ENCODE measurements around the gene CNNM4.
A peak's percentile ranks its signal among the peaks of the same experiment; 100 is the strongest.

The CNNM4 gene

DNA sequence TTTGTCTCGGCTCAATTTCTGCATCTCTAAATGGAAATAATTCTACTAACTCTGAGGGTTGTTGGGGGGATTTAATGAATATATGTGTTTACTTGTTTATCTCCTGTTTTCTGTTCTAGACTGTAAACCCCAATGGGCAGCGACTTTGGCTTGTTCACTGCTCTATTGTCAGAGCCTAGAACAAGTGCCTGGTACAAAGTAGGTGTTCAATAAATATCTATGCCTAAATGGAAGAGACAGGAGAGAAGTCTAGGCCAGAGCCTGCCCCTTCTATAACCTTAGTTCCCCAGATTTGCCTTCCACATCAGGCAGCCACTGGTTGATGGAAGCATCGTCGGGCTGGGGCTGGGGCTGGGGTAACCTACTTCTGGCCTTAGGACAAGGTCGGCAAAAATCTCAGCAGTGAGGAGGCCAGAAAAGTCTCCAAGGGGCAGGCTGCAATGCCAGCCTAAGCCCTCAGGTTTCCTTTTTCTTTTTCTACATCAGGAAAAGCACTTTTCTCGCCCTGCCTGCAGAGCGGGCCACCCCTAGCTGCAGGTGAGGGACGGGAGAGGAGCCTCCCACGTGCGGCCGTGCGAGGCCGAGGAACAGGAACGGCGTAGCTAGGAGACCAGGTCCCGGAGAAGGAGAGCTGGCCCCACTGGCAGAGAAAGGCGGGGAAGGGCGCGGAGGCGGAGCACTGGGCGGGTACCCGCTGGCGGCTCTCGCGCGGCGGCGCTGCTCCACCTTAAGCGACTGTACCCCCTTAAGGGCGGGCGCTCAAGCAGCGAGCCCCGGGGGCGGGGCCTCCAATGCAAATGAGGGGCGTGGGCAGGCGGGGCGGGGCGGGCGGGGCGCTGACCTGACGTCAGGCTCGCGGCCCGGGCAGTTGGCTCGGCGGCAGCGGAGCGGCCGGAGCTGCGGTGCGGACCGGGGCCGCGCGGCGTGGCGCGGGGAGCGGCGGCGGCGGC lies at the start of gene CNNM4:
CNNM4 (plus strand) TSS at position 867 of the 950 bp plus-strand sequence. CDS start 98 bp downstream, outside the sequence.
- DNase-seq (ENCODE audit: low spot score) = peak; percentile 94

DNA sequence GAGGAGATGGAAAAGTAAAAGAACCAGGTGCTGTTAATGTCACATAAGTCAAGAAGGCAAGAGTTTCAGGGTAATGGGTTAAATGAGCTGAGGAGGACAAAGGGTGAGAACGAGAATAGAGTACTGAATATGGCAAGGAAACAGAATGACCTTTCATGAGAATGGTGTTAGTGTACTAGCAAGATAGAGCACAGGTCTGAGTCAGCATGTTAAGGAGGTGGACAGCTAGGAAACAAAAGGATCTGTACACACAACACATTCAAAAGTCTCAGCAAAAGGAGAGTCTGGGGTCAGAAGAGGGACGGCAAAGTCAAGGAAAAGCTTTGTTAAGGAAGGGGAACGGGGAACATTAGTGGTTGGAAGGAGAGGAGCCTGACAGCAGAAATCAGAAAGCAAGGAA lies 49.7 kb upstream of the CNNM4 start:
- DNase-seq (ENCODE audit: low spot score) = no peak

DNA sequence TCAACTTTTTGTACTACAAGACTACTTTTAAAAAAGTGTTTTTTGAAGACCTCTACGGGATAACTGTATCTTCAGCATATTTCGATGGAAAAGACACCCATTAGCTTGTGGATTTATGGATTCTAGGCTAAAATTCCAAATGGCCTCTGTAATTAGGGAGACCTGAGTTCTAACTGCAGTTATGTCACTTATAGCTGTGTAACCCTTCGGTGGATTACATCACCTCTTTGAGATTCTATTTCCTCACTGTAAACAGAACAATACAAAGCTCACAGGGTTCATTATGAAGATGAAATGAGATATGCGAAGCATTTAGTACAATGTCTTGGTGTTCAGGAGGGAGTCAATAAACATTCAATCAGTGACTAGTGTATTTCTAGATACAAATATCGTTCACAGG lies 45.0 kb upstream of the CNNM4 start:
- DNase-seq (ENCODE audit: low spot score) = no peak

DNA sequence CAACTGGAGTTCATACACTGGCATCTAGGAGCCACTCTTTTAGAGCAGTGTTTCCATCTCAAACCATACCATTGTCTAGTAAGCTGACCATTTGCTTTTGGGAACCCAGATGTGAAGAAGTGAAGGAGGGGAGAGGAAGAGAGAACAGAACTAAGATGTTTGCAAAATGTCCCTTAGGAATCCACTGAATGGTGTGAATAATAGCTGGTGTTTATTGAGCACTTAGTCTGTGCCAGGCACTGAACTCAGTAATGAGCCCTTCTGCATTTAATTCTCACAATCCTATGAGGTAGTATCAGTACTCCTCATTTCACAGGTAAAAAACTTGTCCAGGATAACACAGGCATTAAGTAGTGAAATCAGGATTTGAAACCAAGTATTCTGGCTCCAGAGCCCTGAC lies 44.3 kb upstream of the CNNM4 start:
- no peak for DNase-seq (ENCODE audit: low spot score)

DNA sequence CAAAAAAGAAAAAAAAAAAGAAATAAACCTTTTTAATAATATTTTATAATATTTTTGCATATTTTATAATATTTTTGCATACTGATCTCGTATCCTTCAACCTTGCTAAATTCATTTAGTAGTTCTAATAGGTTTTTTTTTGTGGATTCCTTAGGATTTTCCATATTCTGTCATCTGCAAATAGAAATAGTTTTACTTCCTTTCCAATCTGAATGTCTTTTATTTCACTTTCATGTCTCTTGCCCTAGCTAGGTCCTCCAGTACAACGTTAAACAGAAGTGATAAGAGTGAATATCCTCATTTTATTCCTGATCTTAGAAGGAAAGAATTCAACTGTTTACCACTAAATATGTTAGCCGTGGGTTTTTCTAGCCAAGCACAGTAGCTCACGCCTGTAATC lies 34.6 kb upstream of the CNNM4 start:
- DNase-seq (ENCODE audit: low spot score) = no peak

DNA sequence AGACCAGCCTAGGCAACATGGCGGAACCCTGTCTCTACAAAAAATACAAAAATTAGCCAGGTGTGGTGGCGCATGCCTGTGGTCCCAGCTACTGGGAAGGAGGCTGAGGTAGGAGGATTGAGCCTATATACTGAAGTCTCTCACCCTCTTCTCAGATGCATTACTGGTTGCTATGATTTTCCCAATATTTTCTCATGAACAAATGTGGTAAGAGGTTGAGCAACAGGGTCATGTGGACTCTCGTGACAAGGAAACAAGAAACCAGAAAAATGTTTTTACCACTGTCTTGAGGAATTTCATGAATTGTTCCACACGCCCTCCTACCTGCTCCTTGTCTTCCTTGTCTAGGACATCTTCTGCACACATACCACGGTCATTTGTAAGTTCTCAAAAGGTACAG lies 33.3 kb upstream of the CNNM4 start:
- no peak for DNase-seq (ENCODE audit: low spot score)

DNA sequence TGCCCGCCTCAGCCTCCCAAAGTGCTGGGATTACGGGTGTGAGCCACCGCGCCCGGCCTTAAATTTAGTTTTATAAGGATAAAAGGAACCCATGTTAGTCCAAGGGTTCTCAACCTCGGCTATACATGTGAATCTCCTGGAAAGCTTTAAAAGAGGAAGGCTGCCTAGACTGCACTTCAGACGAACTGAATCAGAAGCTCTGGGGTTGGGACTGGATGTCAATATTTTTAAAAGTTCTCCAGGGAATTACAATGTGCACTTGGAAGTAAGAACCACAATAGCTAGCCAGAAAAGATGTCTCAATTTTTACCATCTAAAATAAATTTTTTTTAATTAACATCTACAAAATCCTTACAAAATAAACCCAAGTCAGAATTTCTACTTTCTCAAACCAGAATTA lies 31.0 kb upstream of the CNNM4 start:
- no peak for DNase-seq (ENCODE audit: low spot score)

DNA sequence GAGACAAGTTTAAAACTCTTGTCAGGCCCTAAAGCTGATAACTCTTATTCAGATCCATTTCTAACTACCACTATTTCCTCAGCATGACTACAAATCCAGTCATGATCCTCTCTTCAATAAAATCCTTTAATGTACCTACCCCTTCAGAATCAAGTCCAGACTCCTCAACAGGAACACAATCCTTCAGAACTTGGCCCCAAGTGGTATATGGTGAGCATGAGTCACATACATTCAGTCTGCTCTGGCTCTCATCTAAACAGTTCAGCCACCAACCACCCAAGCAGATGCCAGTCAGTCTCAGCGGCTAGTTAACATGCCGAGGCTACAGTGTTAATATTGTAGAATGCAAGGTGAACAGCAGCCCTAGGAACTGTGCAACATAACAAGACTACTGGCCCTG lies 30.5 kb upstream of the CNNM4 start:
- DNase-seq (ENCODE audit: low spot score) = no peak

DNA sequence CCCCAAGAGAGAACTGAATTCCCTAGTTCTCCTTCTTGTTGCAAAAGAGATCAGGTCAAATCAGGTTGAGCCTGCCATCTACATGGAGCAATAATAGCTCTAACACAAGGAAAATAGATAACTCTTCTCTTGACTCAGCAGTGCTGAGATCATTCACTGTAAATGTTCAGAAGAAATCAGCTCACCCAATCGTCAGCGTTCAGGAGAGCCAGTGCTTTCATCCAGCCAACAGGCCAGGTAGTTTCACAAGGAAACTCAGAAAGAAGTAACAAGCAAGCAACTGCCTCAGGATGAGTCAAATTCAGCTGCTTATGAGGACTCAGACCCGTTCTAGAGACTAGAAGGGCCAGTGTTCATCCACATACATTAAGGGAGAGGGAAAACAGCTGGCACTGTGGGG lies 26.8 kb upstream of the CNNM4 start:
- DNase-seq (ENCODE audit: low spot score) = no peak

DNA sequence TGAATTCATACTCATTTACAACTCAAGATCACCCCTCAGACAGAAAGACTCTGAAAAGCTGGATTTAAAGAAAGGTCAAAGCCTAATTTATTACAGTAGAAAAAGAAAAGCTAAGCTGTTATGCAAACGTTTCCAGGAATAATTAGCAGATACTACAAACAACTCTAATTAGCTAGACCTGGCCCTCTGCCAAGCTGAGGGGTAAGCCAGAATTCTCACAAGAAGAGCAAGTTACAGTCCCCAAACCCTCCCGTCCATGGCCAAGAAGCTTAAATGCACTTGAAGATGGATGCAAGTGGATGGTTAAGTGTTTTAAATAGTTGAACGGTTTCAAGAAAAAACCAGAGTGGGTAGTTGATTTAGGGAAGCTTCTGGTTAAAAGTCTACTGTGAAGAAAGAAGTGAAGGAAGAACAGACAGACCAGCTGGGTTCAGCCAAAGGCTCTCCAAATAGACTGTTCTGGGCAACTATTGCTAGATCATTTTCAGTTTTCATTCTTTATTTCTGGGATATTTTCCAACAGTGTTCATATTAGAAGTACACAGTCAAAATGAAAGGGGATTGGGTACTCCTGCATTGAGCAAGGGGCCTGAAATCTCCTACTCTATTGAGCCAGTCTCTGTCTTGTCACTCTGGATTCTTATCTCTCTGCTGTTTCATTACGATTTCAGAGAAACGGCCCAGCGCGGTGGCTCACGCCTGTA lies 25.7 kb upstream of the CNNM4 start:
- no peak for DNase-seq (ENCODE audit: low spot score)

DNA sequence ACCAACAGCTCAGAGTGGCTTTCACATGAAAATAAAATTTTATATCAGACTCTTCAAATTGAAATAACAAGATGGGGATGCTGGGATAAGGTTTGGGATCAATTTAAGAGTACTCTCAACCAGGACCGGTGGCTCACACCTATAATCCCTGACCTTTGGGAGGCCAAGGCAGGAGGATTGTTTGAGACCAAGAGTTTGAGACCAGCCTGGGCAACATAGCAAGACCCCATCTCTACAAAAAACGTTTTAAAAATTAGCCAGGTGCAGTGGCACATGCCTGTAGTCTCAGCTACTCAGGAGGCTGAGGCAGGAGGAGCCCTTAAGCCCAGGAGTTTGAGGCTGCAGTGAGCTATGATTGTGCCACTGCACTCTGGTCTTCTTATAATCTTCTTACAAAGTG lies 23.5 kb upstream of the CNNM4 start:
- DNase-seq (ENCODE audit: low spot score) = no peak

DNA sequence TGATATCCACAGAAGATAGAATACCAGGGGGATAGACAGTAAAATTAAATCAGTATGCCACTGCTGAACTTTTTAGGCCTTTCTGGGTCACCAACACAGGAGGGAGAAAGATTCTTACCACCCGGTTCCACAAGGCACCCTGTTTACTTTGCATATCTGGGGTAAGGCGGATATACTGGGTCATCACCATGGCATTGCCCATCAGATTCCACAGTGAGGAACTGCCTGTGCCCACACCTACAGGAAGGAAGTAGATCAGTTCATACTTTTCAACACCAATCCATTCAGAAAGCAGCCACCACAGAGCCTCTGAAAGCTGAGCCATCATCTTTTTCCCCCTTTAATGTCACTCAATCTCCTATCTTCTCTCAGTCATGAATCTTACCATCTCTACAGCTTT lies 22.9 kb upstream of the CNNM4 start:
- DNase-seq (ENCODE audit: low spot score) = no peak

DNA sequence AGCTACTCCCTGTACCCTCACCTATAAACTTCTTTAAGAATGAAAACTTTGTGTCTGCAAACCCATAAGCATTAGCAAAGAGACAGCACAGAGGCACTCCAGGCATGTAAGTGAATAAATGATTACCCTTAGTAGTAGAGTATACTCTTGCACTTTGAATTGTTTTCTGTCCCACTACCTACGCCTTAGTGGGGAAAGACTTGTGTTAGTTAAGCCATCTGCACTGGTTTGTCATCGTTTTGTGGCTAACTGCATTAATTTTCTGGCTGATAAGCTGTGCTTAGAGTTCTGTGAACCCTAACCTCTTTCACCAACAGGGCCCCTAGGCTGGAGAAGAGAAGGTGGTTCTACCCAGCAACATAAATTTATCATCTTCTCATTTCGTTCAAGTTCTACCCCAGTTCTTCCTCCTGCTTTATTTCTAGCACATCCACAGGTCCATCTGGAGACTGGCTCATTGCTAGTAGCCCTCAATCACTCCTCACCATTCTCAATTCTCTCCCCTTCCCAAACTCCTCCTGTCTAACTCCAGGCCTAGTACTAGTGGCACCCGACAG lies 21.5 kb upstream of the CNNM4 start:
- DNase-seq (ENCODE audit: low spot score) = no peak

DNA sequence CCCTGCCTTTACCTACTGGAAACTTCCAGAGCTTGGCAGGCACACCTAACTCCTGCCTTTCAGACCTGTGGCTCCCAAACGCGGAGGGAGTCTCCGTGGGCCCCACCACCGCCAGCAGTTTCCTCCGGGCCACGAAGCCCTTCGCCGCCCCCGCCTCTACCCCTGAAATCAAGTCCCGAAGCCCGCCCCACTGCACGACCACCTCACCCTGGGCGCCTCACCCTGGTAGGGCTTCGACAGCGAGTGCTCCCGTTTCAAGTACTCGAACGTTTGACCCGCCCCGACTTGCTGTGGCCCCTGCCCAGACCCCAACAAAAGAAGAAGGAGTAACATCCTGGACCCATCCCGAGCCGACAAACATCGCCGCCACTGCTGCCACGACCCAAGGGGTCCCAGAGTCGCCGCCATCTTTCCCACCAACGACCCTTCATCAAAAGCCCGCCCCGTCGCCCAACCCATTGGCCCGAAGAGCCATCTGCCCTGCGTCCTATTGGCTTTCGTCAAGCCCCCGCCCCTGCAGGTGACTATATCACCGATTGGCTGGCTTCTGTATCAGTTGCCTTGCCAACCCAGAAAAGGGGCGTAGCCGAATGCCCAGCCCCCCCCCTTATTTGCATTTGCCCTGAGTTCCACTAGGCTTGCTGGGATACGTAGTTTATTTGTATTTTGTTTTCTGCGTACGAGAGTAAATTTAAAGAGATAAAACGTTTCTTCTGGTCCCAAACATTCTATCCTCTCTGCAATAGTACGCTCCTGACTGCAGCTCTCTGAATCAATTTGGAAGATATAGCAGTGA lies 20.9 kb upstream of the CNNM4 start, which contains the start of gene LMAN2L:
LMAN2L (minus strand) TSS at position 432 of the 796 bp plus-strand sequence; CDS start at position 408, 24 bp downstream.
- DNase-seq (ENCODE audit: low spot score) = peak; percentile 96

DNA sequence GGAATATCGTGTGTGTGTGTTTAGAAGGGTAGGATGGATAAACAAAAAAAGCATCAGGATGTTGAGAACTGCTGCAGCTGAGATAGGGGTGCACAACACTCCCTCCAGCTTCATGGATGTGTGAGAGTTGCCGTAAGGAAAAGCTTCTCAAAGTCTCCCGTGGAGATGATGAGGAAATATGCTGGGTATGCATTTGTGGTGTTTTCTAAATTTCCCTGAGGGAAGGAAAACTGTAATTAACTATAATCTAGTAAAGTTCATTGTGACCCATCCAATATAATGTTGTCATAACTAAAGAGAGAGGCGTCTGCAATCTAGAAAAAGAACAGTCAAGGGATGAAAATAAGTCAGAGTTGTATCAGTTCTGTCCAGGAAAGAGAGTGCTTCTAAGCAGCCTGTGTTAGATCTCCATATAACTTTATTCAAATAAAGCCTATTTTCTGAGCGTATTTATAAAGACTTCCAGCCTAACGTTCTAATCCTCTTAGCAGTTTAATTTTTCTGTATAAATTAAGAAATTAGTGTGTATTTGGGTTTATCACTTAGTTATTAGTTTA lies 13.6 kb upstream of the CNNM4 start:
- no peak for DNase-seq (ENCODE audit: low spot score)

DNA sequence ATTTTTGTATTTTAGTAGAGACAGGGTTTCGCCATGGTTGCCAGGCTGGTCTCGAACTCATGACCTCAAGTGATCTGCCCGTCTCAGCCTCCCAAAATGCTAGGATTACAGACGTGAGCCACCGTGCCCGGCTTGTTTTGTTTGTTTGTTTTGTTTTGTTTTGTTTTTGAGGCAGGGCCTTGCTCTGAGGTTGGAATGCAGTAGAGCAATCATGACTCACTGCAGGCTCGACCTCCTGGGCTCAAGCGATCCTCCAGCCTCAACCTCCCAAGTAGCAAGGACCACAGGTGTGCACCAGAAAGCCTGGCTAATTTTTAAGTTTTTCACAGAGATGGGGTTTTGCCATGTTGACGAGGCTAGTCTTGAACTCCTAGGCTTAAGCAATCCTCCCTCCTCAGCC lies 8.9 kb upstream of the CNNM4 start:
- DNase-seq (ENCODE audit: low spot score) = no peak

DNA sequence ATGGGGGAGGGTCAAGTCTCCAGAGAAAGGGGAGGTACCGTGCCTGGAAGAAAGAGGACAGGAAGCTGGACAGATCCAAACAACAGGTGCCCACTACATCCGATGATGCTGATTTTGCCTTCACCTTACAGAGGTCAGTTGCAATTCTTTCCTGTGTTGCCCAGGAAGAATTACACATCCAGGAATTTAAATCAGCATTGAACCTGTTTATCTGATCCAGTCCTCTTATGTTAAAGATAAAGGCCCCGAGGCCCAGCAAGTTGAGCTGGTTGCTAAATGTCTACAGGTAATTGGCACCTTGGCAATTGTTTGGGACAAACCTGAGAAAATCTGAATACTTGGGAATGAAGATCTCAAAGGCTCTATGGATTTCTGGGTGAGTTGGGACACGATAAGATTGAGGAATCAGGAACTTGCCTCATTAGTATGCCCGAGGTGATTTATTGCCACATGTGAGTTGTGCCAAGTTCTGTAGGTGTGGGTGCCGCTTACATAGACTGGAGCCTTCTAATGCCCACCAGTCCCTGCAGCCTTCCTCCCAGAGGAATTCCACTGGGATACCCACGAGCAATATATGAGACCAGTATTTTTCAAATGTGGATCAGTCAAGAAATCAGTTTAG lies 6.9 kb upstream of the CNNM4 start:
- no peak for DNase-seq (ENCODE audit: low spot score)

DNA sequence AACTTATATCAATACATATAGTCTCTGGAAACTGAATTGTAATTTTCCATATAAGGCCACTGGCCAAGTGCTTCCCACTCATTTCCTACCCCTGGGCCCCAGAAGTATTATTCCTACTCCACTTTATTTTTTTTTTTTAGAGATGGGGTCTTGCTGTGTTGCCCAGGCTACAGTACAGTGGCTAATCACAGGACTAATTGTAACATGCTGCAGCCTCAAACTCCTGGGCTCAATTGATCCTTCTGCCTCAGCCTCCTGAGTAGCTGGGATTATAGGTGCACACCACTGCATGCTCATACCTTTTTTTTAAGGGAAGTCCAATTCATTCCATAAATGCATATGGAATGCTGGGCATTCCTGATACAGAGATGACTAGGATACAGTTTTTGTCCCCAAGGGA lies 6.4 kb upstream of the CNNM4 start:
- no peak for DNase-seq (ENCODE audit: low spot score)

DNA sequence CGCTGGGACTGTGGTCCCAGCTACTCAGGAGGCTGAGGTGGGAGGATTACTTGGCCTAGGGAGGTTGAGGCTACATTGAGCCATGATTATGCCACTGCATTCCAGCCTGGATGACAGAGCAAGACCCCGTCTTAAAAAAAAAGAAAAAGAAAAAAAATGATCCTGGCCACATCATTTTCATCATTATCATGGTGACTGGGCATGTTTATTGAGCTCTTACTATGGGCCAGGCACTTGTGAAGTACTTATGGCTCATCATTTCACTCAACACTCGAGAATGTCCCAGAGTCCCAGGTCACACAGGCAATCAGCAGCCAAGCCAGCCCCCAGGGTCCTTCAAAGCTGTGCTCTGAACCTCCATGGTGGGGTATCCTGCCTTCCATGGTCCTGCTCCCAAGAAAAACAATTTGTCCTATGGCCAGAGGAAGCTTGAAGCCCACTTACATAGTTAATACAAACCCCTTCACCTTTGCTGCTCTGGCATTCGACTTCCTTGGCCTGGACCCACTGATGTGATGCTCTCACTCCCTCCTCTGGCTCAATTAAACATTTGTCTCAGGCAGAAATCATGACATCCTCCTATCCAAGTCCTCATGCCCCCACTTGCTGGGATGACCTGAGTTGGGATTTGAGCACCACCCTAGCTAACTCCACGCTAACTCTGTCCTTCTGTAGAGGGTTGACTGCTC lies 3.8 kb upstream of the CNNM4 start:
- DNase-seq (ENCODE audit: low spot score) = no peak

DNA sequence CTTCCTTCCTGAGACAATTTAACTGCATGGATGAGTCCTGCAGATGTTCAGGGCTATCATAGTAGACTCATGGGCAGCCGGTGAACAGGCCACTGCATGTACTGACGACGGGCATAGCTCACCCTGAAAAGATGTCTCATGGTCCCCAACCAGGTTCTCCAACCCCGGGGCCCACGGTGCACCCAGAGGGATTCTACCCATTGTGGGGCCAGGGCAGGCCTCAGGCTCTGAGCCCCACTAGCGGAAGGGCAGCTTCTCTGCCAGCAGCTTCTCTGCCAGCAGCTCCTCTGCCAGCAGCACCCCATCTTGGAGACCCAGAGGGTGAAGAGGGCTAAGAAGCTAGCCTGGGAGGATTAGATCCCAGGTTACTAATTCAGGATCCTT lies 3.2 kb upstream of the CNNM4 start:
- no peak for DNase-seq (ENCODE audit: low spot score)

DNA sequence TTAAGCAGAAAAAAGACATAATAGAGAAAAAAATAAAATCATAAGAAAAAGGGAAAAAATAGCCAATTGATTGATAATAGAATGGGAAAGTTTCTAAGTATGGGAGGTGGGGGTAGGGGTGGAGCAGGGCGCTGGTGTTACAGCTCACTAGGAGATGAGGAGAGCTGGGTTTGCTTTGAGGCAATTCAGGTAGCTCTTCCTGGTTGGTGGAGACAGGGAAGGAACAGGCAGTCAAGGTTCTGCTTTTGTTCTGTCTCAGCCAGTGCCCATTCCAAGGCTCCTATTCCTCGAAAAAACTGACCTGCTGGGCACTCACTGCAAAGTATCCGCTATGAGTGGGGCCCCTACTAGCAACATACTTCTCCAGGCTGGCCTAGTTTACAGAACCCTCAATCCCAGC lies 1.7 kb upstream of the CNNM4 start:
- DNase-seq (ENCODE audit: low spot score) = no peak

All from germinal center (tissue), 1 donor.